ENCODE results near the gene ZP1.

DNA sequence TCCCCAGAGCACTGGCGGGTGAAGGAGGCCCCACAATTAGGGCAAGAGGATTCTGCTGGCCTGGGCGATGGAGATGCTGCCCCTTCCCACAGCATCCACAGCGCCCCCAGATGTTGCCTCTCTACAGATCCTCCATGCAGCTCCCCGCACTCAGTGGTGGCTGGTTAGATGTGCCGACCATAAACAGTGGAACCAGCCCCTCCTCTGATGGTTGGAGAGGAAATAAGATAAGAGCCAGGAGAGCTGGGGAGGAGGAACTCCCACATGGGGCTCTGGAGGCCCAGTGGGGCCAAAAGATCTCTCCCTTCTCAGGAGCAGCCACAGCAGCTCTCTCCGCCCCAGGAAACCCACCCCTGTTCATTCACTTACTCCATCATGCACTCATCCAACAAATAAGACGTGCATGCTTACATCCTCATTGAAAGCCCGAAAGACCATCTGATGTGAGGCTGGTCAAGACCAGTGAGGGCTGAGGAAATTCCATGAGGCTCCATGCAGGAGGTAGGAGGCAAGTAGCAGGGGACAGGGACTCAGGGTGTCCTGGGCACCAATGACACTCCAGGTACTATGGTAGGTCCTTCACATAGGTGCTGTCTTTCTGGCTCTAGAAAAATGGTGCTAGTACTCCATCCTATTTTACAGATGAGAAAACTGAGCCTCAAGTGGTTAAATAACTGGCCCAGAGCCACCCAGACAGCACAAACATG lies 13.0 kb upstream of the ZP1 start:
- TF ChIP-seq, protein P1, sequence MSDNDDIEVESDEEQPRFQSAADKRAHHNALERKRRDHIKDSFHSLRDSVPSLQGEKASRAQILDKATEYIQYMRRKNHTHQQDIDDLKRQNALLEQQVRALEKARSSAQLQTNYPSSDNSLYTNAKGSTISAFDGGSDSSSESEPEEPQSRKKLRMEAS (IDR thresholded peaks at IDR 0.05): no peak
- no peak for TF ChIP-seq ZNF274 (IDR thresholded peaks at IDR 0.05; ENCODE audit: borderline replicate concordance, extremely low read depth, low read length)
